Lung microvascular endothelial cell (primary cell): ENCODE results near the gene LAPTM5. TPM values are rescaled to one million over a fixed set of nuclear protein-coding genes. Genes with fewer than 3 reads are reported as not detected.
"Not testable (repeated sequence)": the region's sequence is repeated elsewhere in the genome, so short reads cannot be mapped to it uniquely, and the experiment has no call there.

Experiments used
- DNase-seq, 2 donors: peaks; one replicate each; pipeline versions ENCODE4 v3.0.0 to v3.0.0-alpha.2; 2010; ENCODE audit warnings: low read depth in 2 of 2
- total RNA-seq: library from RNA; depleted of rRNA; stranded (reverse); fragments of >200 nt; gene quantifications from 2 replicates; pipeline ENCODE4 v1.2.1, GENCODE V29; 2014

The LAPTM5 gene
- total RNA-seq, 1 donor from 2014 or later = 66.7 TPM

GRCh38 chr1:30698401-30698981, 59.1 kb downstream of the LAPTM5 start:
- DNase-seq = no peak

- peak in 1 of 2 donors; percentile 20 for DNase-seq
Observed at GRCh38 chr1:30697571-30698376, 59.8 kb downstream of the LAPTM5 start.

- DNase-seq = no peak
Observed at GRCh38 chr1:30696831-30697230, 60.7 kb downstream of the LAPTM5 start.

DNA sequence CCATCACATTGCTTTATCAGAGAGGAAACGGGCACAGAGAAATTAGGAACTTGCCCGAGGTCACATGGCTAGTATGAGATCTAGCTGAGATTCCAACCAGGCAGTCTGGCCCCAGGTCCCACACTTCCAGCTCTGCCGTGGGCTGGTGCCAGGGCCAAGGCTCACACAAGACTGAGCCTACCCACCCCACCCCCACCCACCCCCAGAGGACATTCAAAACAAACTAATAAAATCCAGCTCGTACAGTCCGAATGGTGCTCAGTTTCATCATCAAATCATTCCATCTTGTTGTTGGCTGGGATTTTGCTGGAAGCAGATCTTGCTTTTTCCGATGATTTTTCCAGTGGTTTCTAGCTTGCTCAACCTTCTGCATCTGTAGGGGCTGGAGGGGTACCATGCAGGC, 62.1 kb downstream of the LAPTM5 start:
- peak in 1 of 2 donors; percentile 55 for DNase-seq

- no peak for DNase-seq
Observed at GRCh38 chr1:30694280-30695175, 63.0 kb downstream of the LAPTM5 start.

GRCh38 chr1:30693822-30694221, 63.8 kb downstream of the LAPTM5 start:
- DNase-seq = no peak

- no peak for DNase-seq
Observed at GRCh38 chr1:30693366-30693765, 64.2 kb downstream of the LAPTM5 start.

DNA sequence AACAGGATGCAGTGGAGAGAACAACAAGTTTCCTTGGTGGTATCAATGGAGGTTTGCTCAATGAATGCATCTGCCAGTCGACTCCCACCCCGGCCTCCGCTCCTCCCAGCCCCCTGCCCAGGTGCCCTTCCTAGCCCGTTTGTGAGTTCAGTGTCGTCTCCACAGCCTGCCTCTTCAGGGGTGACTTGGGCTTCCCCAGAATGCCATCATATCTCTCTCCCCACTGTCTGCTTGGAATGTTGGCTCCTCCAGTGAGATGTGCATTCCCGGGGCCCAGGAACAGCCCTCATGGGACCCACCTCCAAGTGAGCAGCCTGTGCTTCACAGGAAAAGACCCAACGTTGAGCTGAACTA, 64.6 kb downstream of the LAPTM5 start:
- no peak for DNase-seq

- no peak for DNase-seq
Observed at GRCh38 chr1:30692201-30692947, 65.2 kb downstream of the LAPTM5 start.

GRCh38 chr1:30691480-30691879, 66.1 kb downstream of the LAPTM5 start:
- no peak for DNase-seq

- no peak for DNase-seq
Observed at GRCh38 chr1:30689901-30690645, 67.5 kb downstream of the LAPTM5 start.

- no peak for DNase-seq
Observed at GRCh38 chr1:30688920-30689794, 68.4 kb downstream of the LAPTM5 start.

GRCh38 chr1:30688516-30688915, 69.1 kb downstream of the LAPTM5 start:
- DNase-seq = not testable (repeated sequence)

GRCh38 chr1:30687886-30688285, 69.7 kb downstream of the LAPTM5 start:
- DNase-seq = no peak

- no peak for DNase-seq
Observed at GRCh38 chr1:30686236-30686935, 71.2 kb downstream of the LAPTM5 start.

DNA sequence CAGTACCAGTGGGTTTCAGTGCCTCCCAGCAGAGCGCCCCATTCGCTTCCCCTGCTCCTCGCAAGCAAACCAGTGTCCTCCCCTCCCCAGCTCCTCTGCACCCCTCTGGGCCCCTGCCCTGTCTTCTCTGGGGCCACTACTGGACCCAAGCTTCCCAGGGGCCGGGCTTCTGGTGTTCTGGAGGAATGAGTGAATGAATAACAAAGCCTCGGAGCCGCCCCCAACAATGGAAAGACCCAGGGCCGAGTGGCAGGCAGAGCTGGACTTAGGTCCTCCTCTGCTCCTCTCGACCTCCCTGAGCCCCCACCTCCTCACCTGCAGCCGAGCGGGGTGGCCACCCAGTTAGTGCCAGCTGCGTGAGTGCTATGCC, 71.8 kb downstream of the LAPTM5 start:
- no peak for DNase-seq

DNA sequence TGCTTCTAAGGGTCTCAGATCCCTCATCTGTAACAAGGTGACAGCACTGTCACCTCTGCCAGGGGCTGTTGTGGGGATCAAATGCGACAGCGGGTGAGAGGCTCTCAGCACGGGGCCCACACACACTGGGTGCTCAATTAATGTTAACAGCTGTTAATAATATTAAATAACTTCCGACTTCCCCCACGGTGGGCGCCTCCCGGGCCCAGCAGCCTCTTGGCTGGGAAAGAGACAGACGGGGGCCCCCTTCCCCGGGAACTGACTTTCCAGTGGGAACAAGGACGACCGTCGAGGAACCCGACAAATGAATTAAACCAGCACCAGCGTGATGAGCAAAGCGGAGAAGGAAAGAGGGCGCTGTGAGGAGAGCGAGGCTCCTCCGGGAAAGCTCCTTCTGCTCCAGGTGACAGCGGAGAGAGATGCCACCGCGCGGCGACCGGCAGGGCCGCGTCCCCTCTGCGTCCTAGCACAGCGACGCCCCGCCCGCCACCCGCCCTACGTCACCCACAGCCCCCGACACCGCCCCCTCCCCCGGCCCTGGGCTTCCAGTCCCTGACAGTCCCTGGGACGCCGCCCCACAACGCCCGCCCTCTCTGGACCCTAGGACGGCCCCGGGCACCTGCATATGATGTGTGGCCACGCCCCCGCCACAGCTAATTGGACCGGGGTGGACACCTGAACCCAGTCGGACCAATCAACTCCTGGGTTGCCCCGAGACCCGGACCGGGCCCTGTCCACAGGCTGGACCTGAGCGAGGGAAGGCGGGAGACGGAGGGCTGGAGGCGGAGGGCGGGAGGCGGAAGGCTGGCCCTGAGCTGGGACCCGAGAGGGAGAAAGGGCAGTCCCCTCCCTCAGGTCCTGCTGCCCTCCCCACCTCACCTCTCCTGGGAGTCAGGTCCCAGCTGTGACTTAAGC, 72.4 kb downstream of the LAPTM5 start:
- DNase-seq = no peak

- DNase-seq = no peak
Observed at GRCh38 chr1:30684259-30684658, 73.3 kb downstream of the LAPTM5 start.
